WERI-Rb-1 (cell line): ENCODE data around the gene NALCN.

Experiments used
- DNase-seq: peaks from one replicate; pipeline ENCODE4 v3.0.0-alpha.2; 2020
- H3K27ac ChIP-seq: fragments of 250-450 bp; sonication (Bioruptor Pico); 2 replicates; pipeline ENCODE4 v1.5.1; 2020; ENCODE audit warnings: mild to moderate bottlenecking, moderate library complexity
- H3K27me3 ChIP-seq: fragments of 250-450 bp; sonication (Bioruptor Pico); 2 replicates; pipeline ENCODE4 v1.5.1; 2021; ENCODE audit warnings: mild to moderate bottlenecking, low read depth, moderate library complexity; ENCODE audit not compliant: insufficient read depth, severe bottlenecking
- H3K36me3 ChIP-seq: fragments of 250-450 bp; sonication (Bioruptor Pico); 2 replicates; pipeline ENCODE4 v1.5.1; 2020; ENCODE audit warnings: mild to moderate bottlenecking, moderate library complexity
- H3K4me3 ChIP-seq: 2 replicates; pipeline ENCODE4 v1.5.1; 2011; ENCODE audit warnings: low read depth, mild to moderate bottlenecking, control low read depth, low read length
- H3K9me3 ChIP-seq: fragments of 250-450 bp; sonication (Bioruptor Pico); 2 replicates; pipeline ENCODE4 v1.5.1; 2021; ENCODE audit warnings: mild to moderate bottlenecking, moderate library complexity; ENCODE audit not compliant: severe bottlenecking
- TF ChIP-seq, protein P1 (sequence below): IDR thresholded peaks from 2 replicates; pipeline ENCODE4 v1.5.1; 2011; ENCODE audit warnings: low read depth, mild to moderate bottlenecking, control low read depth, inconsistent platforms, low read length

NALCN gene

DNA sequence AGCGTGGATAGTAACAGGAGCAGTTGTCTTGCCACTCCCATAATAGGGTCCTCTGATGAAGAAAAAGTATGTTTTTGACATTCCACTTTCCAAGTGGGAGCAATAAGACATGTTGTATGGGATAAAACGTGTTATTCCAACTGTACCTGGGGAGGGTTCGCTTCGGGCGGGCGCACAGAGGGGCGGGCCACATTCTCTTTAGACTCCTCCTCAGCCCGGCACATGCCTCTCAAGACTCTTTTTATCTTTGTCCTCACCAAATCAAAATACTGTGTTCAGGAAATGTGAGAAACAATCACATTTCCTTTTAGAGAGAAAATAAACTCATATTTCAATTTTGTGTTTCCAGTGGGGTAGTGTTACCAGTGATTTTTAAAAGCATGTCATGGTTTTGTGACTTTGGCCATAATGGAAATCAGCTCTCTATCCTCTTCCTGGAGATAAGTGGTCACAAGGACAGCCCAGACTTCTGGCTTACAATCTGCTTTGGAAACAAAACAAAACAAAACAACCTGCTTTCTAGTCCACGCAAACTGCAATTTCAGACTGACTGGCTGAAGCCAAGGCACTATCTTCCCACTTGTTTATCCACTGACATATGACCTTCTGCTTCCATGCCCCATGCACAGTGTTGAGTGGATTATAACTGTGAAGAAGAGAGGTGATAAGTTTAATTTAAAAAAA is 276.1 kb downstream of the NALCN start:
- no peaks in the 10 kb centered on the region for H3K27me3 ChIP-seq
- H3K9me3 ChIP-seq = peaks cover 2% of the 10 kb centered on the region
- no peak overlapping the region; the same call in 1 of the 2 replicates for H3K27ac ChIP-seq
- H3K36me3 ChIP-seq = no peaks in the 10 kb centered on the region
- TF ChIP-seq, protein P1, sequence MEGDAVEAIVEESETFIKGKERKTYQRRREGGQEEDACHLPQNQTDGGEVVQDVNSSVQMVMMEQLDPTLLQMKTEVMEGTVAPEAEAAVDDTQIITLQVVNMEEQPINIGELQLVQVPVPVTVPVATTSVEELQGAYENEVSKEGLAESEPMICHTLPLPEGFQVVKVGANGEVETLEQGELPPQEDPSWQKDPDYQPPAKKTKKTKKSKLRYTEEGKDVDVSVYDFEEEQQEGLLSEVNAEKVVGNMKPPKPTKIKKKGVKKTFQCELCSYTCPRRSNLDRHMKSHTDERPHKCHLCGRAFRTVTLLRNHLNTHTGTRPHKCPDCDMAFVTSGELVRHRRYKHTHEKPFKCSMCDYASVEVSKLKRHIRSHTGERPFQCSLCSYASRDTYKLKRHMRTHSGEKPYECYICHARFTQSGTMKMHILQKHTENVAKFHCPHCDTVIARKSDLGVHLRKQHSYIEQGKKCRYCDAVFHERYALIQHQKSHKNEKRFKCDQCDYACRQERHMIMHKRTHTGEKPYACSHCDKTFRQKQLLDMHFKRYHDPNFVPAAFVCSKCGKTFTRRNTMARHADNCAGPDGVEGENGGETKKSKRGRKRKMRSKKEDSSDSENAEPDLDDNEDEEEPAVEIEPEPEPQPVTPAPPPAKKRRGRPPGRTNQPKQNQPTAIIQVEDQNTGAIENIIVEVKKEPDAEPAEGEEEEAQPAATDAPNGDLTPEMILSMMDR = no peak
- no peak for DNase-seq
- H3K4me3 ChIP-seq = no peak overlapping the region

DNA sequence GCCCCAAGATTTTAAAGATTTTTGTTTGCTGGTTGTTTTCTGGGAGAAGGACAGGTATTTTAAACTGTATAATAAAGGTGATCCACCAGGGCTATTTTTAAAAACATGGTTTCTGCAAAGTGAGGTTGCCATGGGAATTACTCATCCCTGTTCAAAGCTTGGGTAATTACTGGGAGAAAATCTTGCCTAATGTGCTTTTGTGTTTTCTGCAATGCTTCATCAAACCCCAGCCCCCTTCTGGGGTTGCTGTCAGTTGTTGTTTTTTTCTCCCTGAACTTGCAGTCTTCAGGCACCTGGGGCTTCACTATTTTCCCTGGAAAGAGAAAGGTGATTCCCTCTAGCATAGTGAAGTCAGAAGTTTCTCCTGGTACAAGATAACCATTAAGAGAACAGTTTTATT is 277.2 kb downstream of the NALCN start:
- TF ChIP-seq, protein P1 = no peak
- H3K27me3 ChIP-seq = no peaks in the 10 kb centered on the region
- H3K9me3 ChIP-seq = peaks cover 2% of the 10 kb centered on the region
- H3K36me3 ChIP-seq = no peaks in the 10 kb centered on the region
- no peak overlapping the region for H3K4me3 ChIP-seq
- no peak for DNase-seq
- H3K27ac ChIP-seq = no peak overlapping the region

DNA sequence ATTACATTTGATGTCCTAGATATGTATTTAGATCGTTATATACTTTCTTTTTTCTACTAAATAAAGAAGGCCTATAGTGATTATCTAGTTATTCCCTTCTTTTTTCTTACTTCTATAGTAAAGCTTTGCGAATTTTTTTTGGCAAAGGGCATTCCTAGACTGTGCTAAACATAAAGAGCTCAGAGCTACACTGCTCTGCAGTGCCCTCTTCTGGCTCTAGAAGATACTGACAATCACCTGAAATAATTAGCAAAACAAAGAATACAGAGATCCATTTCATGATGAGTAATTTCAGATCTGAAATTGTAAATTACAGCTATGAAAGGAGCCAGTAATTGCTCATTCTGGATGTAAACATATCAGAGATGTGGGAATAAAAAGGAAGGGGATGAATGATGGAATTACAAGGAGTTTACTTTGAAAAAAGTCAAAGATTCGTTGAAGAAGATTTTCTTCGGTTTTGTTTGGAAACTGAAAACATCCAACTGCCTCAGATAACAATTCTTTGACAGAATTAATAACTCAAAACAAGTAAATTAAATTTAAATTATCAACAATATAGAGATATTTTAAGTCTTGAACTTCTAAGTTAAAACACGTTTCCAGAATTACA is 288.5 kb downstream of the NALCN start:
- peak; percentile 37 for DNase-seq
- Histone ChIP-seq H3K36me3 (no peaks in the 10 kb centered on the region), H3K27ac (no peak overlapping the region), H3K4me3 (no peak overlapping the region), H3K9me3 (no peaks in the 10 kb centered on the region), H3K27me3 (no peaks in the 10 kb centered on the region)
- TF ChIP-seq, protein P1 = peak; percentile 73

DNA sequence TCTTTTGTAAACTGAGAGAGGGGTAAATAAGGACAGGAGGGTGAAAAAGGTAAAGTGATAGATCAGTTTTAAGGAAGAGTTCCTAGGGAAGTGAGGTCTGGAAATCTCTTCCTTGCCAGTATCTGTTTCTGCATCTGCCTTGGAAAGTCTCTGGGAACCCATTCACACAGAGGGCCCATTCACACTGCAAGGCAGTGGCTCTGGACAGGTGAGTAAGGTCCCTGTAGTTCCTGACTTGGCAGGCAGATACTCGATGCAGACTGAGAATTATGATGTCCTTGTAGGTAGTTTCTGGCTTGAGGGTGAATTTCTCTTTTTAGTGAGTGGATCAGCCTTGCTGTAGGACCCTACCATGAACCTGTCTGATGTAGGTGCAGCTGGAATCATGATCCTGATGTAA is 293.3 kb downstream of the NALCN start:
- Histone ChIP-seq H3K27ac (no peak overlapping the region), H3K9me3 (no peaks in the 10 kb centered on the region), H3K27me3 (no peaks in the 10 kb centered on the region), H3K4me3 (no peak overlapping the region), H3K36me3 (no peaks in the 10 kb centered on the region)
- TF ChIP-seq, protein P1 = no peak
- DNase-seq = no peak

DNA sequence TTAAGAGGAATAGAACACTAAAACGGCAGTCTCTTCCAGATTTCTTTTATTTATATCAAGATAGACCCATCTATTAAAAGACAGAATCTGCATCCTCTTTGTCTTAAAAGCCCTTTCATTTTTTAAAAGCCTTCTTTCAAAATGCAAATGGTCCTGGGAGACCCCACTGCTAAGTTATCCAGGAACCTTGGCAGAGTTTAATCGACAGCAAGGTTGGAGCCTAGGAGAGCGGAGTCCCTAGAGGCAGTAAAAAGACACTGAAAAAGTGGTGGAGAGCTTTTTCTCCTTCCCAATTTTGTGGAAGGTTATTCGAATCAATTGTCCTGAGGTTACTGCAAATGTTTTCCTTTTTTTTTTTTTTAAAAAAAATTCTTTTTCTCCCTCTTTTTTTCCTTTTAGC is 294.7 kb downstream of the NALCN start:
- no peak for DNase-seq
- Histone ChIP-seq H3K36me3 (no peaks in the 10 kb centered on the region), H3K9me3 (no peaks in the 10 kb centered on the region), H3K4me3 (no peak overlapping the region), H3K27ac (no peak overlapping the region), H3K27me3 (no peaks in the 10 kb centered on the region)
- TF ChIP-seq, protein P1 = no peak
